Glutamatergic neuron (in vitro differentiated cells): ENCODE results near the gene SCUBE1. TPM values are rescaled to one million over a fixed set of nuclear protein-coding genes. Genes with fewer than 3 reads are reported as not detected.

Experiments
- DNase-seq: peaks from one replicate; pipeline ENCODE4 v3.0.0; 2022
- H3K27ac Mint-ChIP-seq: one replicate; pipeline ENCODE4 v1.8.0; 2020; ENCODE audit warnings: mild to moderate bottlenecking, mixed read lengths, inconsistent platforms; ENCODE audit not compliant: unreplicated experiment
- H3K27me3 Mint-ChIP-seq: one replicate; pipeline ENCODE4 v1.8.0; 2020; ENCODE audit warnings: mild to moderate bottlenecking, moderate library complexity, mixed read lengths, inconsistent platforms; ENCODE audit not compliant: unreplicated experiment
- H3K36me3 Mint-ChIP-seq: one replicate; pipeline ENCODE4 v1.8.0; 2020; ENCODE audit warnings: mild to moderate bottlenecking, mixed read lengths, inconsistent platforms; ENCODE audit not compliant: unreplicated experiment
- H3K4me1 Mint-ChIP-seq: one replicate; pipeline ENCODE4 v1.8.0; 2020; ENCODE audit warnings: mild to moderate bottlenecking, low read depth, mixed read lengths, inconsistent platforms; ENCODE audit not compliant: unreplicated experiment
- H3K4me3 Mint-ChIP-seq: one replicate; pipeline ENCODE4 v1.8.0; 2020; ENCODE audit warnings: mild to moderate bottlenecking, mixed read lengths, inconsistent platforms; ENCODE audit not compliant: unreplicated experiment
- H3K9me3 Mint-ChIP-seq: one replicate; pipeline ENCODE4 v1.8.0; 2020; ENCODE audit warnings: mild to moderate bottlenecking, moderate library complexity, mixed read lengths, inconsistent platforms; ENCODE audit not compliant: unreplicated experiment
- CTCF ChIP-seq: fragments of 200-600 bp; sonication (generic); IDR thresholded peaks from one replicate; pipeline ENCODE4 v1.5.0; 2021; ENCODE audit not compliant: partially characterized antibody, unreplicated experiment
- long read RNA-seq: library from polyadenylated mRNA; unstranded; transcript quantifications from one replicate; pipeline ENCODE4 v2.0.0, GENCODE V29; 2020; ENCODE audit not compliant: unreplicated experiment
- total RNA-seq: library from RNA; stranded (reverse); fragmentation: NEBNext Ultra II Directional; extraction: Animal tissue kit (Norgen Biotek cat#: 25700); gene quantifications from one replicate; pipeline ENCODE4 v1.2.1, GENCODE V29; 2021; ENCODE audit not compliant: unreplicated experiment

Gene SCUBE1
- total RNA-seq = 25.8 TPM
- long read RNA-seq, partial matches to known transcripts = 0 of 1 reads
- long read RNA-seq, other reads (novel, unspliced or antisense) = 1 of 1 reads

DNA sequence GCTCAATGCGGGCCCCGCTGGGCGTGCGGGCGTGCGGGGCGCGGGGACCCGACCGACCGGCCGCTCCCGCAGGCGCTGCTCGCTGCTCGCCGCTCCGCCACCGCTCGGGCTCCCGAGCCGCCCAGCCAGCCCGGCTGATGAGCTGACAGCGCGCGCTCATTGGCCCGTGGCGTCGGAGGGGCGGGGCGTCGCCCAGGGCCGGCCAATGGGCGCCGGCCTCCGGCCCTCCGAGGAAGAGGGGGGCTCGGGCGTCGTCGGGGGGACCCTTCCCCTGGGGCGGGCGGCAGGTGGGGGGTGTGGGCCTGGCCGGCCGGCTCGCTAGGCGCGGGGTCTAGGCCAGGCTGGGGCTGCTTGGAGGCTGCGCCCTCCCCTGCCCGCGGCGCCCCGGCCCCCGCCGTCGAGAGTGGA lies at the start of gene SCUBE1:
Gene SCUBE1 (minus strand): TSS at position 111 of the 408 bp plus-strand sequence. CDS start 111 bp downstream, outside the sequence.
- no peaks in the 10 kb centered on the region for H3K9me3 Mint-ChIP-seq
- H3K27ac Mint-ChIP-seq = no peak within 1 kb of the TSS
- peak within 1 kb of the TSS; percentile 78 for H3K4me3 Mint-ChIP-seq
- DNase-seq = peak; percentile 86
- peaks cover 4% of the 10 kb centered on the region for H3K4me1 Mint-ChIP-seq
- H3K36me3 Mint-ChIP-seq = no peaks in the 10 kb centered on the region
- TF ChIP-seq CTCF = no peak
- H3K27me3 Mint-ChIP-seq = peaks cover 29% of the 10 kb centered on the region

DNA sequence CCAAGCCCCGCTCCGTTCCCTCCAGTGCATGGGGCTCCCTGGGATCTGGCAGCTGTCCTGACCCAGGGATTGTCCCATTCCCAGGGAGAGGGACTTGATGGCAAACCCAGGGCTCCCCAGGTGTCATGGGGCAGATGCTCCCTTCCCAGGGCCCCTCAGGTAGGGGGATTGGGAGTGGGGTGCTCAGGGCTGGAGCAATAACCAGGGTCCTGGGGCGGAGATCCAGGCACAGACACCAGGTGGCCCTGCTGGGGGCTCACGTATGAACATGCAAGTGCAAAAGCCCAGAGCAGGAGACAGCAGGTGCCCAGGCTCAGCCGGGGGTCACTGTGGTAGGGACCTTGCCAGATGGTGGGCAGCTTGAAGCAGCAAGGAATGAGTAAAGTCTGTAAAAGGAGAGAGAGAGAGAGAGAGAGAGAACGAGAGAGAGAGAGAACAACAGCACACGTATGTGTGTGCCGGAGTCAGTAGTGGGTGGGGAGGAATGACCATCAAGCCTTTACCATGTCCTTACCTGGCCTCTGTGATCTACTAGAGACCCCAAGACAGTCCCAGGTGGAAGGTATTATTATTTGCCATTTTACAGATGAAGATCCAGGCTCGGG lies 49.3 kb upstream of the SCUBE1 start:
- Mint-ChIP-seq H3K27ac (no peak overlapping the region), H3K27me3 (peaks cover 5% of the 10 kb centered on the region), H3K4me3 (no peak overlapping the region), H3K9me3 (peaks cover under 1% of the 10 kb centered on the region), H3K36me3 (no peaks in the 10 kb centered on the region), H3K4me1 (peaks cover 10% of the 10 kb centered on the region)
- DNase-seq = no peak
- TF ChIP-seq CTCF = no peak

- H3K4me3 Mint-ChIP-seq = no peak overlapping the region
- H3K36me3 Mint-ChIP-seq = no peaks in the 10 kb centered on the region
- peaks cover 3% of the 10 kb centered on the region for H3K27me3 Mint-ChIP-seq
- H3K27ac Mint-ChIP-seq = no peak overlapping the region
- peaks cover 2% of the 10 kb centered on the region for H3K9me3 Mint-ChIP-seq
- no peak for DNase-seq
- H3K4me1 Mint-ChIP-seq = peaks cover 11% of the 10 kb centered on the region
- no peak for TF ChIP-seq CTCF
Measured at GRCh38 chr22:43391306-43391705, 48.1 kb upstream of the SCUBE1 start.

DNA sequence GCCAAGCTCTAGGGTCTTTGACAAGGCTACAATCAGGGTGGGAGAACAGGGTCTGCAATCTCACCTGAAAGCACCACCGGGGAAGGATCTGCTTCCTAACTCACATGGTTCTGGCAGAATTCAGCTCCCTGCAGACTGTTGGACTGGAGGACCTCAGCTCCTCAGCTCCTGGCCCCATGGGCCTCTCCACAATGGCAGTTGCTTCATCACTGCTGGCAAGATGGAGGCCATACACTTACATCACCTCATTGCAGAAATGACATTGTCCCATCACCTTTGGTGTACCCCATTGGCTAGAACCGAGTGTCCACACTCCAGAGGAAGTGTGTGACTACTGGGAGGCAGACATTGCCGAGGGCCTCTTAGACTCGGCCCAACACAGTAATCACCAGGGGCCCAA lies 47.7 kb upstream of the SCUBE1 start:
- no peak overlapping the region for H3K4me3 Mint-ChIP-seq
- no peak for TF ChIP-seq CTCF
- H3K4me1 Mint-ChIP-seq = peaks cover 11% of the 10 kb centered on the region
- H3K27me3 Mint-ChIP-seq = peaks cover 3% of the 10 kb centered on the region
- peaks cover 2% of the 10 kb centered on the region for H3K9me3 Mint-ChIP-seq
- DNase-seq = no peak
- H3K36me3 Mint-ChIP-seq = no peaks in the 10 kb centered on the region
- H3K27ac Mint-ChIP-seq = no peak overlapping the region

GRCh38 chr22:43390166-43390565 lies 47.0 kb upstream of the SCUBE1 start:
- Mint-ChIP-seq H3K4me3 (no peak overlapping the region), H3K27ac (no peak overlapping the region), H3K27me3 (peaks cover 4% of the 10 kb centered on the region), H3K9me3 (peaks cover 2% of the 10 kb centered on the region), H3K4me1 (peaks cover 11% of the 10 kb centered on the region), H3K36me3 (no peaks in the 10 kb centered on the region)
- no peak for DNase-seq
- TF ChIP-seq CTCF = no peak
